ENCODE results near the gene DYNC1I1.

The DYNC1I1 gene

GRCh38 chr7:96093435-96093834 is 321.1 kb downstream of the DYNC1I1 start:
- no peak for DNase-seq

- no peak for DNase-seq
These were observed 325.5 kb downstream of the DYNC1I1 start for GRCh38 chr7:96097835-96098234.

- DNase-seq: no peak
These were observed 328.4 kb downstream of the DYNC1I1 start for GRCh38 chr7:96100737-96101136.

GRCh38 chr7:96102096-96102811 is 329.9 kb downstream of the DYNC1I1 start:
- no peak for DNase-seq

- DNase-seq: no peak
These were observed 332.6 kb downstream of the DYNC1I1 start for GRCh38 chr7:96104984-96105383.

- DNase-seq: no peak
These were observed 339.1 kb downstream of the DYNC1I1 start for GRCh38 chr7:96111405-96111804.

GRCh38 chr7:96114190-96114589 is 341.8 kb downstream of the DYNC1I1 start:
- no peak for DNase-seq

- no peak for DNase-seq
These were observed 343.8 kb downstream of the DYNC1I1 start for GRCh38 chr7:96116173-96116572.

- DNase-seq: no peak
These were observed 346.2 kb downstream of the DYNC1I1 start for GRCh38 chr7:96118449-96119001.

GRCh38 chr7:96120445-96121225 is 348.3 kb downstream of the DYNC1I1 start:
- DNase-seq: no peak

GRCh38 chr7:96121752-96122151 is 349.4 kb downstream of the DYNC1I1 start:
- no peak for DNase-seq

- no peak for DNase-seq
These were observed 350.4 kb downstream of the DYNC1I1 start for GRCh38 chr7:96122746-96123145.

GRCh38 chr7:96126382-96126781 is 354.0 kb downstream of the DYNC1I1 start:
- no peak for DNase-seq

GRCh38 chr7:96127746-96128145 is 355.4 kb downstream of the DYNC1I1 start:
- DNase-seq: no peak

GRCh38 chr7:96131525-96131924 is 359.2 kb downstream of the DYNC1I1 start:
- no peak for DNase-seq

GRCh38 chr7:96135241-96135640 is 362.9 kb downstream of the DYNC1I1 start:
- DNase-seq: no peak

GRCh38 chr7:96136600-96137239 is 364.4 kb downstream of the DYNC1I1 start:
- DNase-seq: peak; percentile 71

- no peak for DNase-seq
These were observed 371.3 kb downstream of the DYNC1I1 start for GRCh38 chr7:96143495-96144259.

- no peak for DNase-seq
These were observed 371.8 kb downstream of the DYNC1I1 start for GRCh38 chr7:96144260-96144526.
